LNCAP (cell line): ENCODE data around the gene ZSCAN18.

ENCODE experiments used
- CTCF ChIP-seq: fragments of 450-650 bp; IDR thresholded peaks from 2 replicates; pipeline ENCODE4 v1.5.1; 2017; ENCODE audit warnings: mild to moderate bottlenecking

The ZSCAN18 gene

GRCh38 chr19:58118979-58119733 is 21.1 kb upstream of the ZSCAN18 start:
- TF ChIP-seq CTCF: no peak

GRCh38 chr19:58117841-58118575 is 20.0 kb upstream of the ZSCAN18 start:
- TF ChIP-seq CTCF: no peak

- TF ChIP-seq CTCF: no peak
Measured at GRCh38 chr19:58108546-58108817, 10.5 kb upstream of the ZSCAN18 start.

GRCh38 chr19:58107778-58108545 is 9.9 kb upstream of the ZSCAN18 start:
- TF ChIP-seq CTCF: no peak

GRCh38 chr19:58098682-58098998 is 609 bp upstream of the ZSCAN18 start:
- no peak for TF ChIP-seq CTCF

- no peak for TF ChIP-seq CTCF
Measured at GRCh38 chr19:58097349-58097748, 682 bp downstream of the ZSCAN18 start.

- TF ChIP-seq CTCF: no peak
Measured at GRCh38 chr19:58096884-58097283, 1.1 kb downstream of the ZSCAN18 start.
